ENCODE data around the gene PLA2G1B. TPM values are rescaled to one million over a fixed set of nuclear protein-coding genes. Genes with fewer than 3 reads are reported as not detected.
"Not testable (repeated sequence)": the region's sequence is repeated elsewhere in the genome, so short reads cannot be mapped to it uniquely, and the experiment has no call there.

Gene PLA2G1B
- total RNA-seq, 1 experiment from 2014 or later, result not detected

- in situ Hi-C loops (cut with HindIII; ENCODE audit: low pct_unique_long_range_greater_than_20kb, low sequenced_read_pairs), result no loop called here
- no peak for DNase-seq (ENCODE audit: low read depth)
Observed at GRCh38 chr12:120337730-120338129, 10.2 kb upstream of the PLA2G1B start.

GRCh38 chr12:120336392-120336791 lies 8.8 kb upstream of the PLA2G1B start:
- DNase-seq (ENCODE audit: low read depth); in situ Hi-C loops (cut with HindIII; ENCODE audit: low pct_unique_long_range_greater_than_20kb, low sequenced_read_pairs): not testable (repeated sequence)

- in situ Hi-C loops (cut with HindIII; ENCODE audit: low pct_unique_long_range_greater_than_20kb, low sequenced_read_pairs), result not testable (repeated sequence)
- DNase-seq (ENCODE audit: low read depth), result peak; percentile 69
Observed at GRCh38 chr12:120335447-120335846, 7.9 kb upstream of the PLA2G1B start.

GRCh38 chr12:120332523-120332922 lies 4.9 kb upstream of the PLA2G1B start:
- in situ Hi-C loops (cut with HindIII; ENCODE audit: low pct_unique_long_range_greater_than_20kb, low sequenced_read_pairs), result no loop called here
- no peak for DNase-seq (ENCODE audit: low read depth)

GRCh38 chr12:120332041-120332440 lies 4.5 kb upstream of the PLA2G1B start:
- in situ Hi-C loops (cut with HindIII; ENCODE audit: low pct_unique_long_range_greater_than_20kb, low sequenced_read_pairs), result no loop called here
- DNase-seq (ENCODE audit: low read depth), result no peak

- in situ Hi-C loops (cut with HindIII; ENCODE audit: low pct_unique_long_range_greater_than_20kb, low sequenced_read_pairs), result no loop called here
- no peak for DNase-seq (ENCODE audit: low read depth)
Observed at GRCh38 chr12:120331390-120331789, 3.8 kb upstream of the PLA2G1B start.

- DNase-seq (ENCODE audit: low read depth), result no peak
- in situ Hi-C loops (cut with HindIII; ENCODE audit: low pct_unique_long_range_greater_than_20kb, low sequenced_read_pairs), result no loop called here
Observed at GRCh38 chr12:120328228-120328627, 649 bp upstream of the PLA2G1B start.

- no peak for DNase-seq (ENCODE audit: low read depth)
- in situ Hi-C loops (cut with HindIII; ENCODE audit: low pct_unique_long_range_greater_than_20kb, low sequenced_read_pairs), result no loop called here
Observed at GRCh38 chr12:120324841-120325417, 2.6 kb downstream of the PLA2G1B start.

- in situ Hi-C loops (cut with HindIII; ENCODE audit: low pct_unique_long_range_greater_than_20kb, low sequenced_read_pairs), result no loop called here
Observed at GRCh38 chr12:120323772-120324171, 3.8 kb downstream of the PLA2G1B start.

GRCh38 chr12:120321382-120322202 lies 6.0 kb downstream of the PLA2G1B start:
- DNase-seq (ENCODE audit: low read depth), result peak; percentile 69
- in situ Hi-C loops (cut with HindIII; ENCODE audit: low pct_unique_long_range_greater_than_20kb, low sequenced_read_pairs), result no loop called here

More at GRCh38 chr12:120323772-120324171, 3.8 kb downstream of the PLA2G1B start:
- DNase-seq (ENCODE audit: low read depth), result no peak

GRCh38 chr12:120317224-120318105 lies 10.1 kb downstream of the PLA2G1B start:
- peak; percentile 100 for DNase-seq (ENCODE audit: low read depth)
- in situ Hi-C loops (cut with HindIII; ENCODE audit: low pct_unique_long_range_greater_than_20kb, low sequenced_read_pairs), result no loop called here

GRCh38 chr12:120316798-120317223 lies 10.8 kb downstream of the PLA2G1B start:
- DNase-seq (ENCODE audit: low read depth), result no peak
- in situ Hi-C loops (cut with HindIII; ENCODE audit: low pct_unique_long_range_greater_than_20kb, low sequenced_read_pairs), result no loop called here

GRCh38 chr12:120314220-120314619 lies 13.4 kb downstream of the PLA2G1B start:
- DNase-seq (ENCODE audit: low read depth), result no peak
- in situ Hi-C loops (cut with HindIII; ENCODE audit: low pct_unique_long_range_greater_than_20kb, low sequenced_read_pairs), result no loop called here

GRCh38 chr12:120301962-120302815 lies 25.4 kb downstream of the PLA2G1B start, which contains the start of gene SIRT4:
Gene SIRT4, plus strand, starts transcription at chr12:120302321. Its CDS starts 1,241 bp downstream, at chr12:120303562.
- in situ Hi-C loops (cut with HindIII; ENCODE audit: low pct_unique_long_range_greater_than_20kb, low sequenced_read_pairs), result no loop called here
- peak; percentile 84 for DNase-seq (ENCODE audit: low read depth)

GRCh38 chr12:120292661-120293531 lies 34.7 kb downstream of the PLA2G1B start, which contains the start of gene RNU4-1:
Gene RNU4-1, minus strand, starts transcription at chr12:120293237.
- peak; percentile 97 for DNase-seq (ENCODE audit: low read depth)
- in situ Hi-C loops (cut with HindIII; ENCODE audit: low pct_unique_long_range_greater_than_20kb, low sequenced_read_pairs), result no loop called here

GRCh38 chr12:120292411-120292660 lies 35.2 kb downstream of the PLA2G1B start:
- DNase-seq (ENCODE audit: low read depth), result no peak
- in situ Hi-C loops (cut with HindIII; ENCODE audit: low pct_unique_long_range_greater_than_20kb, low sequenced_read_pairs), result no loop called here

- no peak for DNase-seq (ENCODE audit: low read depth)
- in situ Hi-C loops (cut with HindIII; ENCODE audit: low pct_unique_long_range_greater_than_20kb, low sequenced_read_pairs), result no loop called here
Observed at GRCh38 chr12:120290609-120291305, 36.8 kb downstream of the PLA2G1B start.
